HG02981 (cell line): ENCODE data around the gene ADAMTS2.

Source experiments
- ATAC-seq: cut with Tn5 transposase; IDR thresholded peaks from one replicate; pipeline ENCODE4 v1.9.1; 2021; ENCODE audit warnings: mild to moderate bottlenecking, moderate library complexity; ENCODE audit not compliant: unreplicated experiment

The ADAMTS2 gene

GRCh38 chr5:179237770-179238627, 107.3 kb downstream of the ADAMTS2 start:
- ATAC-seq: no peak

GRCh38 chr5:179235416-179236400, 109.6 kb downstream of the ADAMTS2 start:
- no peak for ATAC-seq

GRCh38 chr5:179234563-179235135, 110.6 kb downstream of the ADAMTS2 start:
- ATAC-seq: no peak

- no peak for ATAC-seq
Observed at GRCh38 chr5:179233909-179234562, 111.2 kb downstream of the ADAMTS2 start.

- ATAC-seq: no peak
Observed at GRCh38 chr5:179232091-179232735, 113.0 kb downstream of the ADAMTS2 start.

- no peak for ATAC-seq
Observed at GRCh38 chr5:179231309-179231708, 114.0 kb downstream of the ADAMTS2 start.

GRCh38 chr5:179230061-179230461, 115.2 kb downstream of the ADAMTS2 start:
- no peak for ATAC-seq

GRCh38 chr5:179229331-179229831, 115.9 kb downstream of the ADAMTS2 start:
- no peak for ATAC-seq

- ATAC-seq: no peak
Observed at GRCh38 chr5:179228341-179229121, 116.7 kb downstream of the ADAMTS2 start.

GRCh38 chr5:179227580-179228311, 117.5 kb downstream of the ADAMTS2 start:
- no peak for ATAC-seq

GRCh38 chr5:179227229-179227579, 118.1 kb downstream of the ADAMTS2 start:
- ATAC-seq: no peak

GRCh38 chr5:179226696-179227095, 118.6 kb downstream of the ADAMTS2 start:
- ATAC-seq: no peak

GRCh38 chr5:179225387-179225786, 119.9 kb downstream of the ADAMTS2 start:
- ATAC-seq: no peak

GRCh38 chr5:179224741-179225140, 120.5 kb downstream of the ADAMTS2 start:
- ATAC-seq: no peak

GRCh38 chr5:179223961-179224360, 121.3 kb downstream of the ADAMTS2 start:
- no peak for ATAC-seq

- ATAC-seq: no peak
Observed at GRCh38 chr5:179223528-179223927, 121.7 kb downstream of the ADAMTS2 start.

- ATAC-seq: no peak
Observed at GRCh38 chr5:179222246-179223017, 122.8 kb downstream of the ADAMTS2 start.

GRCh38 chr5:179221877-179222220, 123.4 kb downstream of the ADAMTS2 start:
- ATAC-seq: no peak
